SJSA1 (cell line): ENCODE results near the gene FAM117A. TPM values are rescaled to one million over a fixed set of nuclear protein-coding genes. Genes with fewer than 3 reads are reported as not detected.
"Not testable (repeated sequence)": the region's sequence is repeated elsewhere in the genome, so short reads cannot be mapped to it uniquely, and the experiment has no call there.

ENCODE experiments used
- DNase-seq, 2 experiments: peaks; one replicate each; pipeline ENCODE4 v3.0.0-alpha.2; 2015 to 2020; ENCODE audit warnings: low spot score in 2 of 2, low read depth in 1 of 2
- H3K27ac ChIP-seq: fragments of 250-450 bp; sonication (Bioruptor Pico); 2 replicates; pipeline ENCODE4 v1.5.1; 2020; ENCODE audit warnings: mild to moderate bottlenecking, moderate library complexity
- H3K27me3 ChIP-seq: fragments of 250-450 bp; sonication (Bioruptor Pico); replicated peaks from 2 replicates; pipeline ENCODE4 v1.5.1; 2020; ENCODE audit warnings: mild to moderate bottlenecking, moderate library complexity
- H3K36me3 ChIP-seq: fragments of 250-450 bp; sonication (Bioruptor Pico); 2 replicates; pipeline ENCODE4 v1.5.1; 2020; ENCODE audit warnings: mild to moderate bottlenecking
- H3K4me1 ChIP-seq: fragments of 250-450 bp; sonication (Bioruptor Pico); replicated peaks from 2 replicates; pipeline ENCODE4 v1.6.1; 2021; ENCODE audit warnings: mild to moderate bottlenecking
- H3K4me3 ChIP-seq: fragments of 250-450 bp; sonication (Bioruptor Pico); 2 replicates; pipeline ENCODE4 v1.5.1; 2020; ENCODE audit warnings: mild to moderate bottlenecking
- H3K9me3 ChIP-seq: fragments of 250-450 bp; sonication (Bioruptor Pico); replicated peaks from 2 replicates; pipeline ENCODE4 v1.5.1; 2020; ENCODE audit warnings: mild to moderate bottlenecking
- total RNA-seq: library from RNA; depleted of rRNA; stranded (reverse); fragments of >200 nt; shearing (Covaris generic); gene quantifications from 2 replicates; pipeline ENCODE4 v1.2.3, GENCODE V29; 2014

Gene FAM117A
- total RNA-seq, 1 experiment from 2014 or later: 2.6 TPM

DNA sequence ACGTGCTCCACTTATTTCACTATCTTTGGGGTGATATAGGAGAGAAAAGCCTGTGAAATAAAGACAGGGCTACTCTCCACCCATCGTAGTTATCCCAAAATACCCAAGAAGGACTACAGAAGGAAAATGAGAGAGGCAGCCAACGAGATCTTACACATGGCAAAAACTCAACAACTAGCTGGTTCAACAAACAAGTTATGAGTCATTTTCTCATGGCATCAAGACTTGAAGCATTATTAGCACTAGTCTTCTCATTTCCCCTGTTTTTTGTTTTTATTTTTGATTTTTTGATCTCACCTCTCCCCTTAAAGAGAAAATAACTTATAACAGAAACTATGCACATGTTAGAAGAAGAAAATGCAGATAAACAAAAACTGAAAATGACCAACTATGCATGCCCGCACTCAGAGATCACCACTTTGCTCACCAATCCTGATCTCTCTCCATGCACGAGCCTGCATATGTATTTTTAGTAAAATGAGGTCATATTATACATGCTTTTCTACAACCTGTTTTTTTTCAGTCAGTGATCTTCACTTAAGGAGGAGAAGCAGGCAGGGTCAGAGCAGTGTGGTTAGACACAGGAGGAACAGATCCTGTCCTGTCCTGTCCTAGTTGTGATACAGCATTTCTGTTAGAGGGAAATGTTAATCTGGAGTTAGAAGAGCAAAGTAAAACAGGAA, 22.8 kb downstream of the FAM117A start:
- H3K4me1 ChIP-seq: no peaks in the 10 kb centered on the region
- H3K27ac ChIP-seq: no peak overlapping the region
- H3K9me3 ChIP-seq: no peaks in the 10 kb centered on the region
- no peaks in the 10 kb centered on the region for H3K27me3 ChIP-seq
- DNase-seq: no peak
- no peak overlapping the region for H3K4me3 ChIP-seq
- H3K36me3 ChIP-seq: no peaks in the 10 kb centered on the region

DNA sequence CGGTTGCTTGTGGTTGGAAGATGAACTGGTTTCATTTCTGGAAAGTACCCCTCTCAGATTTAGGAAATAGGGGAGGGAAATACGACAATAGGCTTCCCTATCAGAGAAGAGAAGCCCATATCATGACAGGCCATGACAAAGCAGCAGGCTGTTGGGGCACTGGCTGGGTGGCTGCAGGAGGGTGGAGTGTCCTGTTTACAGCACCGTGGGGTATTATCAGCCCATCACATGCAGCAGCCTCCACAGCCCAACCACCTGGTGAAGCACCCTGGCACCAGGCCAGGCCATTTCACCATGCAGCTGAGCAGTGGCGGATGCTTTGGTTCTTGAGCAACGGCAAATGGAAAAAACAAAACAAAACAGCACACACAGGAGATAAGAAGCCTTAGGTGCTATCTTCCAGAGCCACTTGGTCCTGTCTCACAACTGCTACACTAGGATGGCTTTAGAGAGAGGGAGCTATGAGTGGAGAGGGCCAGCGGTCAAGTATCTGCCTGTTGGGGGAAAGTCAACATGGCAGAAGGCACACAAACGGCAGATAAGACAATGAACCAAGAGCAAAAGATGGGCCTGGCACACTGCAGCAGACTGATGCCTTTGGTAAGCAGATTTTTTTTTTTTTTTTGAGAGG, 24.2 kb downstream of the FAM117A start:
- H3K4me3 ChIP-seq: no peak overlapping the region
- no peaks in the 10 kb centered on the region for H3K36me3 ChIP-seq
- H3K27me3 ChIP-seq: no peaks in the 10 kb centered on the region; the same call in 1 of the 2 replicates
- H3K9me3 ChIP-seq: no peaks in the 10 kb centered on the region; the same call in 1 of the 2 replicates
- DNase-seq: no peak
- H3K27ac ChIP-seq: no peak overlapping the region
- no peaks in the 10 kb centered on the region for H3K4me1 ChIP-seq

DNA sequence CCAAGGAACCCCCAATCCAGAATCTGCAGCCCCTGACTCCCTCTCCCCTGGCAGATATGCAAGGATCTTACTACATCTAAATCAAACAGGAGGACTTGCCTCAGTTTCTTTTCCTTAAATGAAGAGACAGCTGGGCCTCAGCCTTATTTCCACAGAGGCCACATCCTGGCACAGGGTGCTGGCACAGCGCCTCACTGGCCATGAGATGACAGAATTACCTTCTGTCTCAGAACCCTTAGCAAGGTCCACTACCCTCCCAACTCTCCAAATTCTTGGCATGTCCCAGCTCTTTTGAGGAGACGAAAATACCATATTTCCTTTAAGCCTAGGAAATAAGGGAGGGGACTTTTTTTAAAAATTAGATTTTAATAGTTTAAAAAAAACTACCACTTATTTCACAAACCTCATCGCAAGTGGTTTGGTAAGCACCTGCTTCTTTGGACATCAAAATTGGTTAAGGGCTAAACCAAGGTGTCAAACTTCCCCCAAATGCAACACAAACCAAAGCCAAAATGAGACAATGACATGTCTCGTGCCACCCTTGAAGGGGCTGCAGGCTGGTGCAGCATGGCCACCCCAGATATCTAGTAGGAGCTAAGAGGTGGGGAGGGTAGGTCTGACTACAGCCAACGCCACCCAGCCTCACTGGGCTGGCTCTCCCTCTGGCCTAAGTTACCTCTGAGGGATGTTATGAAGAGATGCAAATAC, 25.3 kb downstream of the FAM117A start:
- Histone ChIP-seq H3K27me3 (no peaks in the 10 kb centered on the region; the same call in 1 of the 2 replicates), H3K4me1 (no peaks in the 10 kb centered on the region), H3K4me3 (no peak overlapping the region), H3K27ac (no peak overlapping the region), H3K9me3 (no peaks in the 10 kb centered on the region; the same call in 1 of the 2 replicates), H3K36me3 (no peaks in the 10 kb centered on the region)
- DNase-seq: no peak

DNA sequence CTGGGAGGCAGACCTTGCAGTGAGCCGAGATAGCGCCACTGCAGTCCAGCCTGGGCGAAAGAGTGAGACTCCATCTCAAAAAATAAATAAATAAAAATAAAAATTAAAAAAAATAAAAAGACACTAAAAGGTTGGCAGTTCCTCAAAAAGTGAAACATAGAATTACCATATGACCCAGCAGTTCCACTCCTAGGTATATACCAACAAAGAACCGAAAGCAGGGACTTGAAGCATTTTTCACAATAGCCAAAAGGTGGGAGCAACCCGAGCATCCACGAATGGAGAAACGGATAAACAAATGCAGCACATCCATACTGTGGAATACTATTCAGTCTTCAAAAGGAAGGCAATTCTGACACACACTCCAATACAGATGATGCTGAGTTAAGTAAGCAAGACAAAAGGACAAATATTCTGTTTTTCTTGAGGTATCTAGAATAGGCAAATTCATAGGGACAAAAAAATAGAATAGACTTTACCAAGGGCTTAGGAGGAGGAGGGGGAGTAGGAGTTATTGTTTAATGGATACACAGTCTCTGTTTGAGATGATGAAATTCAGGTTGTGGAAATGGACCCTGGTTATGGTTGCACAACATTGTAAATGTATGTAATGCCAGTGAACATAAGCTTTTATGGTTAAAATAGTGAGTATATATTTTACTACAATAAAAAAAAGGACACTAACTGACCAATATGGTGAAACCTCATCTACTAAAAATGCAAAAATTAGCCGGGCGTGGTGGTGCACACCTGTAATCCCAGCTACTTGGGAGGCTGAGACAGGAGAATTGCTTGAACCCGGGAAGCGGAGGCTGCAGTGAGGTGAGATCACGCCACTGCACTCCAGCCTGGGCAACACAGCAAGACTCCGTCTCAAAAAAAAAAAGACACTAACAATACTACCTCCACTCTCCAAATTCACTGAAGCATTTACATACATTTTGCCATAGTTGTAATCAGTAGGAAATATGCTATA, 29.1 kb downstream of the FAM117A start:
- H3K36me3 ChIP-seq: no peaks in the 10 kb centered on the region
- H3K4me3 ChIP-seq: no peak overlapping the region
- no peaks in the 10 kb centered on the region; the same call in 1 of the 2 replicates for H3K9me3 ChIP-seq
- no peak for DNase-seq
- no peak overlapping the region for H3K27ac ChIP-seq
- no peaks in the 10 kb centered on the region for H3K4me1 ChIP-seq
- no peaks in the 10 kb centered on the region; the same call in 1 of the 2 replicates for H3K27me3 ChIP-seq

DNA sequence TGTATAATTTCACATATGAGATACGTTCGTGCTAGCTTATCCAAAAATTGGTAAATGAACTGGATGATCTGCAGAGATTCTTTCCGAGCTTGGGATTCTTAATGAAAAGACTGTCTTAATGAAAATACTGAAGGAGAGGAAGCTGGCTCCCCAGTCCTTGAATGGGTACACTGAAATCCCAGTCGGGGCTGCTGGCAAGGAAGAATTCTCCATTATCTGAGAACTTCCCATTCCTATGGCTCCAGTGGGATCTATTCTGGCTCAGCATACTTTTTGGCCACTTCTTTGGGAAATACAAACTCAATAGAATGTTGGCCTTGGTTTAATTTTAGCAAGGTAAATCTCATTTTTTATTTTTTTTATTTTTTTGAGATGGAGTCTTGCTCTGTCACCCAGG, 32.5 kb downstream of the FAM117A start:
- no peak for DNase-seq
- no peaks in the 10 kb centered on the region for H3K4me1 ChIP-seq
- H3K9me3 ChIP-seq: no peaks in the 10 kb centered on the region; the same call in 1 of the 2 replicates
- no peak overlapping the region for H3K4me3 ChIP-seq
- no peaks in the 10 kb centered on the region for H3K36me3 ChIP-seq
- H3K27me3 ChIP-seq: no peaks in the 10 kb centered on the region; the same call in 1 of the 2 replicates
- H3K27ac ChIP-seq: no peak overlapping the region

DNA sequence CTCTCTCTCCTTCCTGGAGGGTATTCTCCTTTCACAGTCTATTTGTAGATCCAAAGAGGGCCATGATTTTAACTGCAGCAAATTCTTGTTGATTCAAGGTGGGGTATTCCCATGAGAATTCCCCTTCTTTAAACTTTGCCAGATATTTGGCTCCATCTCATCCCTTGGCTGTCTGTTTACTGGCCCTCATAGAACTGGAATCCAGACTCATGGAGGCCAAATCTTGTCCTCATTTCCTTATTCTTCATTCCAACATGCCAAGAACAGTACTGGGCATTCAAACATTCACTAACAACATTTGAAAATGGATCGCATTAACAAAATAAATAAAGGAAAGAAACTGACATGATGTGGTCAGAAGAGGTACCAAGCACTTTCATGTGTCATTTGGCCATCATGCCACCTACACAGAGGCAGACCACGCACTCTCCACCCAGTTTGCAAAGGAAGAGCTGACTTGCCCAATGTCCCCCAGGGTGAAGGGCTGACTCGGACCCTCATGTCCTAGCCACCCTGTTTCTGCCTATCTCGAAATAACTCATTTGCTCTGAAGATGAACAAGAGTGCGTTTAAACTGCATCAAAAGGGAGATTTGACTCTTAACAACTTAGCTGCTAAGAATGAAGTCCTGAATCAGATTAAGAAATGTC, 33.0 kb downstream of the FAM117A start:
- H3K27me3 ChIP-seq: no peaks in the 10 kb centered on the region; the same call in 1 of the 2 replicates
- H3K27ac ChIP-seq: no peak overlapping the region
- H3K9me3 ChIP-seq: no peaks in the 10 kb centered on the region; the same call in 1 of the 2 replicates
- H3K4me1 ChIP-seq: no peaks in the 10 kb centered on the region
- no peak for DNase-seq
- no peaks in the 10 kb centered on the region for H3K36me3 ChIP-seq
- no peak overlapping the region for H3K4me3 ChIP-seq

DNA sequence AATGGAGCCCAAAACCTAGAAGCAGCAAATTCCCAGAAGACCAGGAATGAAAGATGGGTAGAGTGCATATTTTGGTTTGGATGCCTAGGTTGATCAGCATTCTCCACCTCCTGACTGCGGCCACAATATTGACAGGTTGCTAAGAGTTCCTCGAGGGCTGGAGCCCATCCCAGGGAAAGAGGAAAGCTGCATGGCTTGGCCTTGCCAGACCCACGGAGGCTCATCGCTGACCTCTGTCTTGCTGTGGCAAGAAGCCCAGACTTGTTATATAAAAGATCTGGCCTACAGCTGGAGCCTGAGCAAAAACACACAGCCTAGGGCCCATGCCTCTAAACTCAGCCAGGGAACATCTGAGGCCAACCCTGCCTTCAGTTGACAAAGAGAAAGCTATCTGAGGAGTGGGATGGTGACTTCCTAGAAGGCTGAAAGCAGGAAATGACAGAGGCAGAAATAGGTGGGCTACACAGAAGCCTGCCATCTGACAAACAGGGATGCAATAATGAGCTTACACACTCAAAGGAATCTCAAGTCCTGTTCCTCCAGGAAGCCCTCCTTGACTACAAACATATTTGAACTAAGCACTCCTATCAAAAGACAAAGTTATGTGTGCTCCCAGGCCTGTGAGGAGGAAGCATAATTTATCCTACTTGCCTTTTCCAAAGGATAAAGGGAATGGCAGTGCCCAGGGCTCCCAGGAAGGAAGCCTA, 33.7 kb downstream of the FAM117A start:
- H3K27ac ChIP-seq: no peak overlapping the region
- no peaks in the 10 kb centered on the region for H3K36me3 ChIP-seq
- no peaks in the 10 kb centered on the region for H3K4me1 ChIP-seq
- H3K27me3 ChIP-seq: no peaks in the 10 kb centered on the region; the same call in 1 of the 2 replicates
- no peaks in the 10 kb centered on the region; the same call in 1 of the 2 replicates for H3K9me3 ChIP-seq
- no peak for DNase-seq
- H3K4me3 ChIP-seq: no peak overlapping the region

DNA sequence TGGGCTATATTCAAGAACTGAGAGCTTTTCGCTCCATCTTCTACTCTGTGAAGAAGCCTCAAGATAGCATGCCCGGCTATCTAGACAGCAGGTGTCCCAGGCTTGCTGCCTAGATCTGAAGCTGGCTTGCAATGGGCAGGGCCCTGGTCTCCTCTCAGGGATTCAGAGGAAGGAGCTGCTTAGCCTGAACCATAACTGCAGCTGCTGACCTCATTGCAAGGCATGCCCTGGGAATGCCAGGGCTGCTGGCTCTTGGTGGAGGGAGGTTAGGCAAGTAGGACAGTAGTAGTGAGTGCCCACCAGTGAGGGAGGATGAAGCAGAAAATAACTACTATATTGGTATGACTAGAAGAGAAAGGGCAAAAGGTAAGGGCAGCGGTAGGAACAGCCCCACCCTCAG, 34.9 kb downstream of the FAM117A start:
- no peaks in the 10 kb centered on the region for H3K36me3 ChIP-seq
- H3K4me3 ChIP-seq: no peak overlapping the region
- no peak for DNase-seq
- H3K27me3 ChIP-seq: no peaks in the 10 kb centered on the region
- H3K4me1 ChIP-seq: no peaks in the 10 kb centered on the region
- H3K9me3 ChIP-seq: no peaks in the 10 kb centered on the region
- no peak overlapping the region for H3K27ac ChIP-seq

DNA sequence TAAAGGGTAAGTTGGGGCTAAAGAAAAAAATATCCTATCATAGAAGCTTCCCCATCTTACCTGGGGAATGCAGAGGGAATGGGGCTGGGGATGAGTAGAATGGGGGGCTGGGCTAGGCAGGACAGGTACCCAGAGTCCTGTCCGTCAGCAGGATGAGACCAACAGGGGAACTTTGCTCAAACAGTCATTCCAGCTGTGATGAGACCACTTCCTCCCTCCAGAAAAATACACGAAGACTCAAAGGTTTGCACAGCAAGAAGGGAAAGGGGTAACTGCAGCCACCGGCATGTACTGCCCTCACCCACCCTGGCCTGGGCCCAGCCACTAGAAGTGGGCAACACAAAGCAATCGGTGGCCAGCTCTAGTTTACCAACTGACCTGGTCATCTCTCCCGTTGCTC, 35.5 kb downstream of the FAM117A start:
- Histone ChIP-seq H3K27me3 (no peaks in the 10 kb centered on the region), H3K27ac (no peak overlapping the region), H3K4me1 (no peaks in the 10 kb centered on the region), H3K36me3 (no peaks in the 10 kb centered on the region), H3K9me3 (no peaks in the 10 kb centered on the region), H3K4me3 (no peak overlapping the region)
- no peak for DNase-seq

DNA sequence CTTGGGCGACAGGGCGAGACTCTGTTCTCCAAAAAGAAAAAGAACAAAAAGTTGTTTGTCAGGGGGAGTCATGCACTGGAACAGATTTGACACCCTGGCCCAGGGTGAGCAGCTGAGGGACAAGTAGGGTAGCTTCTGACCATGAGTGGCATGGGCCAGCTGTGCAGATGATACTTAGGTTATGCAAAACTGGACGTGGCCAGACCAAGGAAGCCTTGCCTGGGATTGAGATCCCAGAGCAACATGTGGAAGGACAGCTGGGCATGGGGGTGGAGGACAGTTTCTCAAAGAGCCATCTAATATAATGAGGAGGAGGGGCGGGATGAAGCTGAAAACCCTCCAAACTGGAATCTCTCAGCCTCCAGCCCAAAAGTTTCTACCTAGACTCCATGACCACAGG, 36.6 kb downstream of the FAM117A start:
- DNase-seq: no peak
- Histone ChIP-seq H3K4me3 (no peak overlapping the region), H3K27ac (no peak overlapping the region)

DNA sequence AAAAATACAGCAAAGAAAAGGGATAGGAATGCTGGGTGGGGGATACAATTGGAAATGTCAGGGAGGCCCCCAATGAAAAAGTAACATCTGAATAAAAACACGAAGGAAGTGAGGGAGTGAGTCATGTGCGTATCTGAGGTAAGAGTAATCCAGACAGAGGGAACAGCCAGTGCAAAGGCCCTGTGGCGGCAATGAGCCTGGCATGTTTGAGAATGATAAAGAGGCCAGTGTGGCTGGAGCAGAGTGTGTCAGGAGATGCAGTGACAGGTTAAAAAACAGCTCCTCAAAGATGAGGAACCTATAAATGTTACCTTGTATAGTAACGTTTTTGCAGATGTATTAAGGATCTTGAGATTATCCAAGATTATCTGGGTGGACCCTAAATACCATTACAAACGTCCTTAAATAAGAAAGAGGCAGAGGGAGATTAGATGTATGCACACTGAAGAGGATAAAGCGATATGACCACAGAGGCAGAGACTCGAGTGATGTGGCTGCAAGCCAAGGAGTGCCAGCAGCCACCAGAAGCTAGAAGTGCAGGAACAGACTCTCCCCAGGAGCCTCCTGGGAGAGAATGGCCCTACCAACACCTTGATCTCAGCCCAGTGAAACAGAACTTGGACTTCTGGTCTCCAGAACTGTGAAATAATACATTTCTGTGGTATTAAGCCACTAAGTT, 38.3 kb downstream of the FAM117A start:
- no peak for DNase-seq
- Histone ChIP-seq H3K4me3 (no peak overlapping the region), H3K27ac (no peak overlapping the region), H3K36me3 (no peaks in the 10 kb centered on the region), H3K4me1 (no peaks in the 10 kb centered on the region), H3K27me3 (no peaks in the 10 kb centered on the region), H3K9me3 (no peaks in the 10 kb centered on the region)

More for the DNA sequence above, 36.6 kb downstream of the FAM117A start:
- H3K9me3 ChIP-seq: no peaks in the 10 kb centered on the region
- H3K4me1 ChIP-seq: no peaks in the 10 kb centered on the region
- no peaks in the 10 kb centered on the region for H3K27me3 ChIP-seq
- H3K36me3 ChIP-seq: no peaks in the 10 kb centered on the region

DNA sequence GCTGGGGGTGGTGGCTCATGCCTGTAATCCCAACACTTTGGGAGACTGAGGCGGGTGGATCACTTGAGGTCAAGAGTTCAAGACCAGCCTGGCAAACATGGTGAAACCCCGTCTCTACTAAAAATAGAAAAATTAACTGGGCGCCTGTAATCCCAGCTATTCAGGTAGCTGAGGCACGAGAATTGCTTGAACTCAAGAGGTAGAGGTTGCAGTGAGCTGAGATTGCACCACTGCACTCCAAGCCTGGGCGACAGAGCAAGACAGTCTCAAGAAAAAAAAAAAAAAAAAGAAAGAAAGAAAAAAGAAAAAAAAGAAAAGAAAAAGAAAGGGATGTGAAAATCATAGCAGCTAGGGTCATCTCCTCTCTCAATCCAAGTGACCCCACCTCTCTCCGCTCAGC, 39.4 kb downstream of the FAM117A start:
- not testable (repeated sequence) for H3K27ac ChIP-seq, H3K36me3 ChIP-seq, H3K27me3 ChIP-seq, DNase-seq, H3K4me1 ChIP-seq, H3K4me3 ChIP-seq, H3K9me3 ChIP-seq
